Measurements from ENCODE around the gene PGAM2. TPM values are rescaled to one million over a fixed set of nuclear protein-coding genes. Genes with fewer than 3 reads are reported as not detected.

Gene PGAM2
- polyA plus RNA-seq, 1 donor from 2014 or later, result not detected

- peaks cover 7% of the 10 kb centered on the region for H3K36me3 Mint-ChIP-seq
- H3K27ac Mint-ChIP-seq, result peak overlapping the region; percentile 97 to 99 (median 97)
Observed at GRCh38 chr7:44059219-44060090, 5.9 kb downstream of the PGAM2 start.

DNA sequence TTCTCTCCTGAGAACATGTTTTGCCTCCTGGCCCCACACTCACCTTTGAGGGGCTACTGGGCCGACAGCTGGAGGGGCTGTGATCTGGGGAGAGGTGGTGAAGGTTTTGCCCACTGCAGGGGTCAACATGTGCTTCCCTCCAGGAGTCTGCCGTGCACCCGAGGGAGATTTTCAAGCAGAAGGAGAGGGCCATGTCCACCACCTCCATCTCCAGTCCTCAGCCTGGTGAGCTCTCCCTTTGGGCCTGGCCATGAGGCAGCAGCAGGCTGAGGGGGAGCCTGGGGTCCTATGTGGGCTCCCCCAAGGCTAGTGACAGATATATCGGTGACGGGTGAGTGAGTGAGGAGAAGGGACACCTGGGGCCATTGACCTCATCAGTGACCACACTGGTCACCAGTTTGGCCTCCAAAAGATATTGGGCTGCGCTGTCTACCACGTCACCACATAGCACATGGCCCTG is 6.6 kb downstream of the PGAM2 start:
- H3K27ac Mint-ChIP-seq, result peak overlapping the region; percentile 97 to 99 (median 97)
- H3K9me3 Mint-ChIP-seq, result no peaks in the 10 kb centered on the region
- peaks cover 39 to 52% (median 51%) of the 10 kb centered on the region in 3 donors for H3K4me1 Mint-ChIP-seq
- peak overlapping the region; percentile 75 to 93 (median 82) for H3K4me3 Mint-ChIP-seq
- H3K27me3 Mint-ChIP-seq, result peaks cover 4% of the 10 kb centered on the region
- peaks cover 7% of the 10 kb centered on the region for H3K36me3 Mint-ChIP-seq

More at GRCh38 chr7:44059219-44060090, 5.9 kb downstream of the PGAM2 start:
- Mint-ChIP-seq H3K9me3 (no peaks in the 10 kb centered on the region), H3K4me3 (peak overlapping the region; percentile 75 to 93 (median 82)), H3K4me1 (peaks cover 39 to 52% (median 51%) of the 10 kb centered on the region in 3 donors), H3K27me3 (peaks cover 4% of the 10 kb centered on the region)

DNA sequence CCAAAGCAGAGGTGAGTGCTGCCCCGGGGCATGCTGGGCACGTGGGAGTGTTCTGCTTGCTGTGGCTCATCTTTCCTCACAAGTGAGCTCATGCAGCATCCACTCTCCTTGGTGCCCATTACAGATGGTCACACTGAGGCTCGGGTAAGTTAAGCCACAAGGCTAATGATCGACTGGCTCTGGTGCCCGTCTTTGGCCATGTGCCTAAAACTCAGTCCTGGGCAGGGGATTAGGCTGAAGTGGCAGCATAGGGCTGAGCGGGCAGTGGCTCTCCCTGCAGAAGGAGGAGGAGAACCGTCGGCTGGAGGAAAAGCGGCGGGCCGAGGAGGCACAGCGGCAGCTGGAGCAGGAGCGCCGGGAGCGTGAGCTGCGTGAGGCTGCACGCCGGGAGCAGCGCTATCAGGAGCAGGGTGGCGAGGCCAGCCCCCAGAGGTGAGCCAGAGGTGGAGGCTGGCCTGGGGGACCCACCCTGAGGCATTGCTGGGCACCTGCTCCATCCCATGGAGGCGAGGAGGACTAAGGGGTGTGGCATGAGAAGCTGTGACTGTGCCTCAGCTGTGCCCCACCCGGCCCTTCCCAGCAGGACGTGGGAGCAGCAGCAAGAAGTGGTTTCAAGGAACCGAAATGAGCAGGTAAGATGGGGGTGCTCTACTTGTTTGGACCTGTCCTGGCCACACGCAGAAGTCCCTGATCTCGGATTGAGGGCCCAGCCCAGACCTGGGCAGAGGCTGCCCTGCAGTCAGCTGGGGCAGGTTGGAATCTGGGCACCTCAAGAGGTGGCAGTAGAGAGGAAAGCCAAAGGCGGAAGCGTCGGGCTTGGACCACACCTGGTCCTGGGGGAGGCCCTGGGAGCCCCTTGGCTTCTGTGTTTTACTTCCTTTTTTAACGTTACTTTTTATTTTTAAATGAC is 7.3 kb downstream of the PGAM2 start:
- Mint-ChIP-seq H3K9me3 (no peaks in the 10 kb centered on the region), H3K4me3 (peak overlapping the region; percentile 75 to 93 (median 82)), H3K27ac (peak overlapping the region; percentile 97 to 99 (median 97)), H3K27me3 (peaks cover 4% of the 10 kb centered on the region), H3K36me3 (peaks cover 7% of the 10 kb centered on the region), H3K4me1 (peaks cover 39 to 52% (median 51%) of the 10 kb centered on the region in 3 donors)

- peaks cover 4% of the 10 kb centered on the region for H3K27me3 Mint-ChIP-seq
- H3K9me3 Mint-ChIP-seq, result no peaks in the 10 kb centered on the region
- H3K27ac Mint-ChIP-seq, result peak overlapping the region; percentile 97 to 99 (median 97)
- peaks cover 39 to 58% (median 54%) of the 10 kb centered on the region in 3 donors for H3K4me1 Mint-ChIP-seq
- peak overlapping the region in 3 of 4 donors; percentile 11 to 93 (median 85) for H3K4me3 Mint-ChIP-seq
- H3K36me3 Mint-ChIP-seq, result peaks cover 7% of the 10 kb centered on the region
Observed at GRCh38 chr7:44057181-44057848, 8.1 kb downstream of the PGAM2 start.

DNA sequence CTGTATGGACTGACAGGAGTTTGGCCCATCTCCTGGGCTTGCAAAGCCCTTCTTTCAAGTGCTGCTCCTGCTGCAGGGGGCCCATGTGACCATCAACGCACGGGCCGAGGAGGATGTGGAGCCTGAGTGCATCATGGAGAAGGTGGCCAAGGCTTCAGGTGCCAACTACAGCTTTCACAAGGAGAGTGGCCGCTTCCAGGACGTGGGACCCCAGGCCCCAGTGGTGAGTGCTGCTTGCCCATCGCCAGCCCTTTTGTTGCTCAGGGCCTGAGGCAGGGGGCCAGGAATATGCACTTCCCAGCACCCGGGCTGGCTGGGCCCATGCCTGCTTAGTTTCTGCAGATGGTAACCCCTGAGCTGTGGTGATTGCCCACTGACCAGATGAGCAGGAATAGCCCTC is 8.7 kb downstream of the PGAM2 start:
- H3K4me3 Mint-ChIP-seq, result no peak overlapping the region
- peaks cover 7% of the 10 kb centered on the region for H3K36me3 Mint-ChIP-seq
- H3K27me3 Mint-ChIP-seq, result peaks cover 4% of the 10 kb centered on the region
- peak overlapping the region in 2 of 3 donors; percentile 78 to 89 for H3K27ac Mint-ChIP-seq
- H3K9me3 Mint-ChIP-seq, result no peaks in the 10 kb centered on the region
- peaks cover 39 to 61% (median 57%) of the 10 kb centered on the region in 3 donors for H3K4me1 Mint-ChIP-seq

DNA sequence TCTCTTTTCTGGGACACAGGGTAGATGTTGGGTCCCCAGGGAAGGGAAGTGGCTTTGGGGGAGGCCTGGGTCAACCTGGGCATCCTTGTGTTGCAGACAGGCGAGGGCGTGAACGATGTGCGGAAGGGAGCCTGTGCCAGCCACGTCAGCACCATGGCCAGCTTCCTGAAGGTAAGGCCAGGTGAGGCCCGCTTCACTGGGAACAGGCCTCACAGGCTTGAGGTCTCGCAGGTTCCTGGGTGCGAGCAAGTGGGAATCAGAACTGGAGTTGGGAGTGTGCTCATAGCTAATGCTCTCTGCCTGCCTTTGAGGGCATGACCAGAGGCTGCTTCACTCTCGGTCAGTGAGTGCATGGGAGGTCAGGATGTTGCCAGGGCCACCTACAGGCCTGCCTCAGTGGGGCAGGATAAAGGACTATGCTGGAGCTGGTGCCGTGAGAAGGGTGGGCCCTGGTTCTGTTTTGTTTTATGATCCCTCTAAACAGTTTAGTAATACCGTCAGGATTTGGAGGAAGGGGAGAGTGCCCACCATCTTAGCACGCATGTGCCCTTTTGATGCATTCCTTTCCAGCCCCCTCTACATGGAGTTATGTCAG is 12.5 kb downstream of the PGAM2 start:
- Mint-ChIP-seq H3K4me1 (peaks cover 18 to 56% (median 45%) of the 10 kb centered on the region in 3 donors), H3K36me3 (peaks cover 8% of the 10 kb centered on the region), H3K9me3 (no peaks in the 10 kb centered on the region), H3K4me3 (peak overlapping the region in 1 of 4 donors; percentile 18), H3K27me3 (no peaks in the 10 kb centered on the region), H3K27ac (peak overlapping the region; percentile 35 to 47 (median 41))

GRCh38 chr7:44051611-44052220 is 13.7 kb downstream of the PGAM2 start:
- Mint-ChIP-seq H3K27me3 (no peaks in the 10 kb centered on the region), H3K4me3 (peak overlapping the region in 1 of 4 donors; percentile 45), H3K4me1 (peaks cover 21 to 58% (median 47%) of the 10 kb centered on the region in 3 donors), H3K27ac (peak overlapping the region in 2 of 3 donors; percentile 16 to 78), H3K9me3 (no peaks in the 10 kb centered on the region), H3K36me3 (peaks cover 4% of the 10 kb centered on the region)

GRCh38 chr7:44050915-44051560 is 14.3 kb downstream of the PGAM2 start:
- Mint-ChIP-seq H3K4me1 (peaks cover 24 to 63% (median 48%) of the 10 kb centered on the region in 3 donors), H3K27ac (peak overlapping the region in 2 of 3 donors; percentile 21 to 46), H3K36me3 (peaks cover 6% of the 10 kb centered on the region), H3K27me3 (peaks cover 1% of the 10 kb centered on the region), H3K4me3 (peak overlapping the region in 1 of 4 donors; percentile 33), H3K9me3 (no peaks in the 10 kb centered on the region)

GRCh38 chr7:44050121-44050914 is 15.0 kb downstream of the PGAM2 start:
- H3K27ac Mint-ChIP-seq, result peak overlapping the region in 1 of 3 donors; percentile 46
- no peaks in the 10 kb centered on the region for H3K9me3 Mint-ChIP-seq
- peaks cover 6% of the 10 kb centered on the region for H3K36me3 Mint-ChIP-seq
- peaks cover 1% of the 10 kb centered on the region for H3K27me3 Mint-ChIP-seq
- peak overlapping the region in 2 of 4 donors; percentile 33 to 41 for H3K4me3 Mint-ChIP-seq
- H3K4me1 Mint-ChIP-seq, result peaks cover 21 to 64% (median 48%) of the 10 kb centered on the region in 3 donors

GRCh38 chr7:44048031-44048795 is 17.2 kb downstream of the PGAM2 start:
- H3K27ac Mint-ChIP-seq, result peak overlapping the region; percentile 87 to 98 (median 98)
- peaks cover 6% of the 10 kb centered on the region for H3K36me3 Mint-ChIP-seq
- H3K4me3 Mint-ChIP-seq, result peak overlapping the region; percentile 31 to 83 (median 56)
- H3K9me3 Mint-ChIP-seq, result no peaks in the 10 kb centered on the region
- H3K27me3 Mint-ChIP-seq, result peaks cover 1% of the 10 kb centered on the region
- peaks cover 16 to 66% (median 50%) of the 10 kb centered on the region in 3 donors for H3K4me1 Mint-ChIP-seq

- Mint-ChIP-seq H3K27ac (peak overlapping the region; percentile 87 to 98 (median 98)), H3K4me1 (peaks cover 16 to 60% (median 45%) of the 10 kb centered on the region in 3 donors), H3K9me3 (no peaks in the 10 kb centered on the region), H3K27me3 (peaks cover 1% of the 10 kb centered on the region), H3K36me3 (peaks cover 6% of the 10 kb centered on the region), H3K4me3 (peak overlapping the region; percentile 87 to 95 (median 92))
Observed at GRCh38 chr7:44046321-44047061, 18.9 kb downstream of the PGAM2 start.

Measured in IgD-negative memory B cell (primary cell).